K562 (cell line): ENCODE results near the gene MAPT. TPM values are rescaled to one million over a fixed set of nuclear protein-coding genes. Genes with fewer than 3 reads are reported as not detected.

Source experiments
- DACH1 ChIP-seq: fragments of 450-650 bp; IDR thresholded peaks from 2 replicates; pipeline ENCODE4 v1.6.1; 2018; ENCODE audit not compliant: partially characterized antibody
- E2F3 ChIP-seq: fragments of 250-450 bp; sonication (Bioruptor Pico); IDR thresholded peaks from 2 replicates; pipeline ENCODE4 v1.4.0; 2020; ENCODE audit warnings: mild to moderate bottlenecking
- E4F1 ChIP-seq: fragments of 250-450 bp; sonication (Bioruptor Pico); IDR thresholded peaks from 2 replicates; pipeline ENCODE4 v1.5.0; 2021; ENCODE audit warnings: mild to moderate bottlenecking, borderline replicate concordance
- HIVEP1 ChIP-seq: fragments of 250-450 bp; sonication (Bioruptor Pico); IDR thresholded peaks from 2 replicates; pipeline ENCODE4 v1.4.0; 2020; ENCODE audit warnings: mild to moderate bottlenecking
- IRF2 ChIP-seq: sonication (generic); formaldehyde crosslinking; IDR thresholded peaks from 2 replicates; pipeline ENCODE4 v1.8.1; 2022; ENCODE audit warnings: mild to moderate bottlenecking, missing genetic modification reagents
- MAFG ChIP-seq: fragments of 450-650 bp; conservative IDR thresholded peaks from 2 replicates; pipeline ENCODE4 v1.6.1; 2016; ENCODE audit warnings: missing genetic modification characterization, missing compliant biosample characterization
- MLLT1 ChIP-seq, 2 experiments: fragments of 450-650 bp; IDR thresholded peaks; 2 replicates each; pipeline ENCODE4 v1.6.1; 2016
- MTA3 ChIP-seq: fragments of 450-650 bp; formaldehyde crosslinking; IDR thresholded peaks from 2 replicates; pipeline ENCODE4 v1.6.1; 2017; ENCODE audit warnings: mild to moderate bottlenecking, borderline replicate concordance
- PCBP1 ChIP-seq: fragments of 200-400 bp; formaldehyde crosslinking; IDR thresholded peaks from 2 replicates; pipeline ENCODE4 v1.6.1; 2018; ENCODE audit warnings: mild to moderate bottlenecking, low read depth, low read length; ENCODE audit not compliant: poor library complexity, severe bottlenecking
- RBFOX2 ChIP-seq: fragments of 200-400 bp; formaldehyde crosslinking; IDR thresholded peaks from 2 replicates; pipeline ENCODE4 v1.6.1; 2017; ENCODE audit warnings: low read depth, mild to moderate bottlenecking, low read length, moderate library complexity
- RUNX1 ChIP-seq: sonication (generic); IDR thresholded peaks from 2 replicates; pipeline ENCODE4 v1.6.1; 2016; ENCODE audit warnings: antibody characterized with exemption, low read depth
- SLC30A9 ChIP-seq: fragments of 250-450 bp; sonication (Bioruptor Pico); IDR thresholded peaks from 2 replicates; pipeline ENCODE4 v1.8.0; 2022; ENCODE audit warnings: mild to moderate bottlenecking, moderate library complexity
- SMAD3 ChIP-seq: fragments of 450-650 bp; formaldehyde crosslinking; conservative IDR thresholded peaks from 2 replicates; pipeline ENCODE4 v1.4.0; 2020; ENCODE audit warnings: mild to moderate bottlenecking
- TEAD2 ChIP-seq: fragments of 450-650 bp; IDR thresholded peaks from 2 replicates; pipeline ENCODE4 v1.6.1; 2016; ENCODE audit warnings: missing genetic modification characterization, control low read depth, missing compliant biosample characterization
- THAP12 ChIP-seq: fragments of 250-450 bp; sonication (Bioruptor Pico); IDR thresholded peaks from 2 replicates; pipeline ENCODE4 v1.9.0; 2021; ENCODE audit warnings: mild to moderate bottlenecking, inconsistent platforms
- ZNF143 ChIP-seq: sonication (generic); formaldehyde crosslinking; IDR thresholded peaks from 2 replicates; pipeline ENCODE4 v1.9.0; 2022; ENCODE audit warnings: mild to moderate bottlenecking, missing genetic modification reagents
- ZNF282 ChIP-seq: sonication (generic); formaldehyde crosslinking; IDR thresholded peaks from 2 replicates; pipeline ENCODE4 v1.8.1; 2023; ENCODE audit warnings: missing genetic modification reagents
- polyA plus RNA-seq, 8 experiments: library from polyadenylated mRNA; depleted of rRNA in 4 of 8; stranded (reverse) in 5 of 8; unstranded in 3 of 8; fragments of >200 nt; fragmentation: Nextera tagmentation in 2 of 8; fragmentation: Illumina TruSeq in 1 of 8; extraction: Ambion mirVana in 2 of 8; extraction: Trizol in 1 of 8; gene quantifications; 2 replicates each; pipeline versions ENCODE4 v1.2.1 to v1.2.3, GENCODE V29; 2011 to 2014; ENCODE audit warnings: inconsistent platforms in 1 of 8, missing spikeins in 1 of 8
- total RNA-seq, 7 experiments: library from RNA; depleted of rRNA in 6 of 7; stranded (reverse); fragments of >200 nt in 6 of 7; fragmentation: Illumina TruSeq in 2 of 7; extraction: Trizol in 2 of 7; gene quantifications; 2 replicates each; pipeline versions ENCODE4 v1.2.1 to v1.2.3, GENCODE V29; 2011 to 2021; ENCODE audit warnings: low replicate concordance in 1 of 7
- TF ChIP-seq, protein P1 (sequence below): conservative IDR thresholded peaks from 2 replicates; pipeline ENCODE4 v1.6.1; 2011; ENCODE audit warnings: low read depth, mild to moderate bottlenecking, low read length; ENCODE audit not compliant: control insufficient read depth
- TF ChIP-seq, protein P2 (sequence below): fragments of 250-450 bp; sonication (Bioruptor Pico); IDR thresholded peaks from 2 replicates; pipeline ENCODE4 v1.5.0; 2020; ENCODE audit warnings: mild to moderate bottlenecking, borderline replicate concordance

Gene MAPT
- total and polyA plus RNA-seq, 9 of the 15 experiments (the other 6 are each of a cell fraction or from before 2014, with no cell fraction given), result 0.04 to 1.1 (median 0.36) TPM

GRCh38 chr17:45951941-45952340, 57.6 kb downstream of the MAPT start (continued):
- TF ChIP-seq MLLT1 (IDR thresholded peaks at IDR 0.05) (no peak), PCBP1 (no peak), SLC30A9 (no peak), TEAD2 (tag) (no peak), E2F3 (CRISPR knock-in tag) (no peak), RUNX1 (no peak), MTA3 (no peak), ZNF282 (no peak), MAFG (tag) (no peak), IRF2 (CRISPR knock-in tag) (no peak), RBFOX2 (no peak), SMAD3 (no peak), HIVEP1 (no peak), ZNF143 (CRISPR knock-in tag) (no peak), E4F1 (CRISPR knock-in tag) (no peak), THAP12 (CRISPR knock-in tag) (no peak), DACH1 (no peak)
- TF ChIP-seq, protein P1, sequence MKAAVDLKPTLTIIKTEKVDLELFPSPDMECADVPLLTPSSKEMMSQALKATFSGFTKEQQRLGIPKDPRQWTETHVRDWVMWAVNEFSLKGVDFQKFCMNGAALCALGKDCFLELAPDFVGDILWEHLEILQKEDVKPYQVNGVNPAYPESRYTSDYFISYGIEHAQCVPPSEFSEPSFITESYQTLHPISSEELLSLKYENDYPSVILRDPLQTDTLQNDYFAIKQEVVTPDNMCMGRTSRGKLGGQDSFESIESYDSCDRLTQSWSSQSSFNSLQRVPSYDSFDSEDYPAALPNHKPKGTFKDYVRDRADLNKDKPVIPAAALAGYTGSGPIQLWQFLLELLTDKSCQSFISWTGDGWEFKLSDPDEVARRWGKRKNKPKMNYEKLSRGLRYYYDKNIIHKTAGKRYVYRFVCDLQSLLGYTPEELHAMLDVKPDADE, result no peak
- TF ChIP-seq, protein P2, sequence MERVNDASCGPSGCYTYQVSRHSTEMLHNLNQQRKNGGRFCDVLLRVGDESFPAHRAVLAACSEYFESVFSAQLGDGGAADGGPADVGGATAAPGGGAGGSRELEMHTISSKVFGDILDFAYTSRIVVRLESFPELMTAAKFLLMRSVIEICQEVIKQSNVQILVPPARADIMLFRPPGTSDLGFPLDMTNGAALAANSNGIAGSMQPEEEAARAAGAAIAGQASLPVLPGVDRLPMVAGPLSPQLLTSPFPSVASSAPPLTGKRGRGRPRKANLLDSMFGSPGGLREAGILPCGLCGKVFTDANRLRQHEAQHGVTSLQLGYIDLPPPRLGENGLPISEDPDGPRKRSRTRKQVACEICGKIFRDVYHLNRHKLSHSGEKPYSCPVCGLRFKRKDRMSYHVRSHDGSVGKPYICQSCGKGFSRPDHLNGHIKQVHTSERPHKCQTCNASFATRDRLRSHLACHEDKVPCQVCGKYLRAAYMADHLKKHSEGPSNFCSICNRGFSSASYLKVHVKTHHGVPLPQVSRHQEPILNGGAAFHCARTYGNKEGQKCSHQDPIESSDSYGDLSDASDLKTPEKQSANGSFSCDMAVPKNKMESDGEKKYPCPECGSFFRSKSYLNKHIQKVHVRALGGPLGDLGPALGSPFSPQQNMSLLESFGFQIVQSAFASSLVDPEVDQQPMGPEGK (CRISPR knock-in tag), result no peak
